GM18505 (cell line): ENCODE results near the gene COA8.
"Not testable (repeated sequence)": the region's sequence is repeated elsewhere in the genome, so short reads cannot be mapped to it uniquely, and the experiment has no call there.

Source experiments
- ATAC-seq: cut with Tn5 transposase; IDR thresholded peaks from one replicate; pipeline ENCODE4 v1.9.1; 2021; ENCODE audit not compliant: unreplicated experiment
- POLR2A ChIP-seq: IDR thresholded peaks from 4 replicates; pipeline ENCODE4 v1.6.1; 2011; ENCODE audit warnings: borderline replicate concordance; ENCODE audit not compliant: insufficient read depth, insufficient read length; ENCODE audit errors: extremely low read depth

COA8 gene

DNA sequence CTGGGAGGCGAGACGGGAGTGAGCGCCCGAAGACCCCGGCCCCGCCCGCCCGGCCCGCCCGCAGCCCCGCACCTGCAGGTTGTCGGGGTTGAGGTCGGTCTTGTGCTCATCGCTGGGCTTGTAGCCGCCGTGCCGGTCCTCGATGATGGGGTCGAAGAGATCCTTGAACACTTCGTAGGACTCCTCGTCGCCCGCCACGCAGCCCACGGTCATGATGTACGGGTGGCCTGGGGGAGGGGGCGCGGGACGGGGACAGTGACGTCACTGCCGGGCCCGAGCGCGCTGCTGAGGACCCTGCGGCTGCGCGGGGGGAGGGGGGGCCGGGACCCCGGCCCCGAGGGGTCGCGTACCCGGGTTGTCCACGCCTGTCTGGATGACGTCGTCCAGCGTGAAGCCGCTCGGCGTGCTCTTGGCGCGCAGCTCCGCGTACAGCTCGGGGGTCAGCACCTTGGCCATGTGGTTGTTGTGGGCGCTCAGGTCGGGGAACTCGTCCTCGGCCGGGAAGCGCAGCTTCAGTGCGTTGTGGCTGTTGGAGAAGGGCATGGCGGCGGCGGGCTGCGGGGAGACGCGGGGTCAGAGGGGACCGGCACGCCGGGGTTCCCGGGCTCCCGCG lies 40.7 kb upstream of the COA8 start:
- no peak for TF ChIP-seq POLR2A
- no peak for ATAC-seq

DNA sequence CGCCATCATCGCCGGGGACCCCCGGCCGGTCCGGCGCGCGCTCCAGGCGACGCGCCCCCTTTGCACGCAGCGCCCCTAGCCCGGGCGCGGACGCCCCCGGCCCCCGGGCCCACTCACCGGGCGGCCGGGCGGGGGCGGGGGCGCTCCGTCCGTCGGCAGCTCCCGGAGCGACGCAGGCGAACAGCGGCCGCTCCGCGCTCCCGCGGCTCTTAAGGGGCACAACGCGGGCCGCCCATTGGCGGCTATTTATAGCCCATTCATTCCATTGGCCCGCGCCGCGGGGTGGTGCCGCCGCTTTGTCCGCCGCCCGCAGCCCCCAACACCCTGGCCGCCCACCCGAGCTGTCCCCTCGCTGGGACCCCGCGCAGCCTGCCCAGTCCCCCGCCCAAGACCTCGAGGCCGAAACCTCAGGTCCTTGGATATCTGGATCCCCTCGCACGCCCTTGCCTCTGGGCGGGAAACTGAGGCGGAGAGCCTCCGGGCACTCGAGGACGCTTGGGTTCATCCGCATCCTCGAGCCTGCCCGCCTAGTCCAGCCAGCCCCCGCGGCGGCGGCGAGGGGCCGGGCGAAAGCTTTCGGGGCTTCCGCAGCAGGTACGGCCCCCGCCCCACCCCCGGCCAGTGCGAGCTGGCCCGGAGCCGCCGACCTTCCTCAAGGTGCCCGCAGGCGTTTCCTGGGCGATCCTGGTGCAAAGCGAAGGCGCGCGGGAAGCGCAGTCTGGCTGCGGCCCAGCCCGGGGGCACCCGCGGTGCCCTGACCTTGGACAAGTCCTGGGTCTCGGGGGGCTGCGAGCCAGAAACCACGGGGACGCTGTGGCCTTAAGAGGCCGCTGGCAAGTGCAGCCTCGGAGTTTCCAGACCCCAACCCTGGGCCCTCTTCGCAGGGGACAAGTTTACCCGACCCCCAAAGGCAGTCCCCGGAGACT lies 39.8 kb upstream of the COA8 start, which contains the start of gene CKB:
TSS of gene CKB (minus strand) at position 182 of the 926 bp plus-strand sequence. CDS start 337 bp downstream, outside the sequence.
- no peak for TF ChIP-seq POLR2A

DNA sequence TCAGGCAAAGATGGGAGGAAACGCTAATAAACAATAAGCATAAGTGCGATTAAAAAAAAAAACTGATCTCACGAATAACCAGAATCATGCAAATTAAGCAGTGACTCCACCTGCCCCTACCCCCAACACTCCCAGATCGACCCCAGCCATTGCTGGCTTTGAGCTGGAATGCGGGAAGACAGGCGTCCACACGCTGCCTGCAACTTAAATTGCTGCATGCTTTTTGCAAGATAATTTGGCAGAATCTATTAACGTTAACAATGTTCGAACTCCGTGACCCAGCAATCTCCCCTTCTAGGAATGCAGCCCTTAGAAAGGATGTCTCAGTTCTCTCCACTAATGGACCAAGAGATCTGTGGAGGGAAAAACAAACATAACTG lies 39.2 kb upstream of the COA8 start:
- ATAC-seq, result no peak
- no peak for TF ChIP-seq POLR2A

More for the DNA sequence above, 39.8 kb upstream of the COA8 start, which contains the start of gene CKB:
- ATAC-seq, result no peak

DNA sequence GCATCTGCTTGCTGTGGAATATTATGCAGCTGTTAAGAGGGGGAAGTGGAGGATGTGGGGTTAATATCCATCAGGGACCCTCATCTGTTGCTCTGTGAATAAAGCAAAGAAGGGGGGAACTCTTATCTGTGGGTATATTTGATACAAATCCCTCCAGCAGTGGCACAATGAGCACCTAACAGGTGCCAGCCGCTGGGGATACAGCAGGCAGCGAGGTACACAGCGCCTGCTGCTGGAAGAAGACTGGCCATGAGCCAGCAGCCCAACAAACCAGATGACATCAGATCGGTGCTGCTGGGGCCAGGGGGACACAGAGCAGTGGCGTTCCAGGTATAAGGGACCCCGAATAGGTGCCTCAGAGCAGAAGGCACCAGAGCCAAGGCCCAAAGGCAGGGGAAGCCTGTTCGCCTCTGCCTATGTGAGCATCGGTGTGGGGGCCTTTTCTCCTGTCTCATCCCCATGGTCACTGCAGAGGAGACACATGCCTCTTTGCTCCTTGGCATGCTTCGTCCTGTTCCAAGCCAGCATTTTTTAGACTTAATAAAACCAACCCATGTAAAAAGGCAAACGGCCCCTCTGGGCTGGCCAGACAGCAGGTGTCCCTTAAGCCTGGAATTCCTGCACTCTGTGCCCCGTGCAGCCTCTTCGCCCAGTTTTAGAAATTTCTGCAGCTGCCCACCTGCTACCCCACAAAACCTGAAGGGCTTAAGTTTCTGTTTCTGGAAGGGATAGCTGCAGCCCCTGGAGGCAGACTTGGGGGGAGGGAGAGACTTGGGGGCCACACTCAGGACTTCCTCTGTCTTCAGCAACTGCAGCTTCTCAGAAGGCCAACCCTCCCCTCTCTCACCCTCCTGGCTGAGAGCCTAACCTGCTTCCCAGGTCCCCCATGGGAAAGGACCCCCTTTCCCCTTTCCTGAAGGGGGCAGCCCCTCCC lies 38.5 kb upstream of the COA8 start:
- no peak for TF ChIP-seq POLR2A

DNA sequence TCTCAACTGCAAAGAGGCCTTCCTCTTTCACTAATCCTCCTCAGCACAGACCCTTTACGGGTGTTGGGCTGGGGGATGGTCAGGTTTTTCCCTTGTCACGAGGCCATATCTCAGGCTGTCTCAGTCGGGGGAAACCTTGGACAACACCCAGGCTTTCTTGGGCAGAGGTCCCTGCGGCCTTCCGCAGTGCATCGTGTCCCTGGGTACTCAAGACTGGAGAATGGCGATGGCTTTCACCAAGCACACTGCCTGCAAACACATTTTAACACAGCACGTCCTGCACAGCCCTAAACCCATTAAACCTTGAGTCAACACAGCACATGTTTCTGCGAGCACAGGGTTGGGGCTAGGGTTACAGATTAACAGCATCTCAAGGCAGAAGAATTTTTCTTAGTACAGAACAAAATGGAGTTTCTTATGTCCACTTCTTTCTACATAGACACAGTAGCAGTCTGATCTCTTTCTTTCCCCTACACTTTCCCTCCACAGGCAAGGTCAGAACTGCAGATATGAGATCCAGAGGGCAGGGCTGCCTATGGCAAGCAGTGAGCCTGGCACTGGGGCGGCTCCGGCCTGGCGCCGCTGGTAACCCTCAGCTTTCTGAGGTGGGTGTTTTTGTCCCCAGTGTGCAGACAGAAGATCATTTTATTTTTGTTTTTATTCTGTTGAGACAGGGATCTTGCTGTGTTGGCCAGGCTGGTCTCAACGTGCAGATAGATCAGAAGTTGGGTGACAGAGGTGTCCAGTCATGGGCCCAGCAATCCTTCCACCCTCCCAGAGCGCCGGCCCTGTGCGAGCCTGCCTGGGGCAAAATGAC lies 37.1 kb upstream of the COA8 start:
- not testable (repeated sequence) for ATAC-seq

More for the DNA sequence above, 38.5 kb upstream of the COA8 start:
- no peak for ATAC-seq

DNA sequence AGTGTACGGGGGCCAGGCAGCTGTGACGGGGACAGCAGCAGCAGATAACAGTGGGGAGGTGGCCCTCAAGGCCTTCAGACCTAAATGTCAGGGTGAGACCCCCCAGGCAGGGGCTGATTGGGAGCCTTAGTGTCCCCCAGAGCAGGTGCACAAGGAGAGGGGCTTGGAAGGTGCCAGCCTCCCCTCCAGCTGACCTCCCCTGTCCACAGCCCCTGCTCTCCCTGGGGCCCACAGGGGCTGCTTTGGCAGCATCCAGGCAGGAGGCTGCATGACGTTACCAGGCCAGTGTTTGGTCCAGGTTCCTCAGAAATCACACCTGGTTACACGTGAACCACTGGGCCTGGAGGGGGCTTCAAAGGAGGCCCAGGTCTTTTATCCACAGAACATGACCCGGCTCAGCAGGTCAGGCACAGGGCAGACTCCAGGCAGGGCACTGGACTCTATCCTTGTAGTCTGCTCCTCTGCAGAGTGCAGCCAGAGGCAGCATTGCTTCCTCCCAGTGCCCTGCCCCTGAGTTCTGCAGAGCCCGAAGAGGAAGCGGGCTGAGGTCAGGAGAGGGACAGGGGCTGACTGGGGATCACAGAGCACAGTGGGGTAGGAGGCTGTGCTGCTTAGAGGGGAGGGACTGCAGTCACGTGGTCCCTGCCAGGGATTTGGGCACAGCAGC lies 36.4 kb upstream of the COA8 start:
- no peak for ATAC-seq
- no peak for TF ChIP-seq POLR2A

DNA sequence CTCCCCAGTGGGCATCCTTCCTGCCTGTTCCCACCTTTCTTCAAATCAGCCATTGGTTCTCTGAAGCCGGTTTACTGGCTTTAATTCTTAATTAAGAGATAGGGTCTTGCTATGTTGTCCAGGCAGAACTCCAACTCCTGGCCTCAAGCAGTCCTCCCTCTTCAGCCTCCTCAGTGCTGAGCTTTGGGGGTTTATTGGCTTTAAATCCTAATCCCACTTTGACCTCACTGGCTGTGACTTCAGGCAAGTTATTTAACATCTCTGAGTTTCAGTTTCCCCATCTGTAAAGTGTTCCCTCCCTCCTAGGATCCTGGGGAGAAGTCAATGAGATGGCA lies 35.9 kb upstream of the COA8 start:
- no peak for TF ChIP-seq POLR2A
- ATAC-seq, result no peak

DNA sequence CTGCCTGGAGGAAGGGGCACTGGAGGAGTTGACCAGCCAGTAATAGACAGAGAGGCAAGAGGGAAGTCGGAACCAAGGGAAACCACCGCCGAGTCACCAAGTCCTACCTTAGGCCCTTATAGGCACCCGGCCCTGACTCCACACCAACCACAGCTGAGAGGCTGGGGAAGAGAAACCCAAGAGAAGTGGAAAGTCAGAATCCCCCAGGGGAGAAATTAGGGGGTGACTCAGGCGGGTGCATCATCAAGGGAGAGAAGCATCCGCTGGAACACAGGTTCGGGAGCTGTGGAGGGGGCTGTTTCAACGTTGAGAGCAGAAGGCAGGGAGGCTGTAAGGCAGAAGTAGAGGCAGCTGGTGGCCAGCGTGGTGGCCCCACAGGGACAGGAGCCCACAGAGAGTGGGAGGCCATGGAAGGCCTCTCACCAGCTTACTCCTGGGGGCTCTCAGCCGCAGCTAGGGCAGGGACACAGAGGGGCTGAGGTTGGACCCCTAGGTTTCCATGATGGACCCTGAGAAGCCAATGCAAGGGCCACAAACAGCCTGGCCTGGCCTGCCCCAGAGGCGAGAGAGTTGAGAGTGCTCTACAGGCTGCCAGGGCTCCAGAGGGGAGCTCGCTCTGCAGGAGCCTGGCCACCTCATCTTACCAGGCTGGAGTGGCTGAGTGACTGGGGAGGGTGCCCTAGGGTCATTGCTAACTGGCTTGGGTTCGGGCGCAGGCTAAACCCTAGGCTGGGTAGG lies 35.2 kb upstream of the COA8 start:
- ATAC-seq, result peak; percentile 49

DNA sequence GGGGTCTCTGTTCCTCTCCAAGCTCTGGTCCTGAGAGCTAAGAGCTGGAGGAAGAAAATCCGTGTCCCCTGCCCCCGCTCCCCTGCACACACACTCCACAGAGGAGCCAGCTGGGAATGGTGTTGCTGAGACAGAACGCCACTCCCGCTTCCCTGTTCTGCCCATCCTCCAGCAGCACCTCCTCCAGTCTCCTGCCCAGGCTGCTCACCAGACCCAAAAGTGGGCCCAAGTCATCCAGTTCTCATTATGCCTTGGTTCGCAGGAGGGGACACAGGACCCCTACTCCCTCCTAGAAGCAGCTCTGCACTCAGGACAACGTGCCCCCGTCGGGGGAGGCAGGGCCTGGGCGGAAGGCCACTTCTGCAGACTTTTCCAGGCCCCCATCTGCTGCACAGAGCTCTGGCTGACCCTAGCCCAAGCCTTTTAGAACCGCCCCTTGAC lies 34.6 kb upstream of the COA8 start:
- ATAC-seq, result no peak

More for the DNA sequence above, 35.2 kb upstream of the COA8 start:
- TF ChIP-seq POLR2A, result no peak

DNA sequence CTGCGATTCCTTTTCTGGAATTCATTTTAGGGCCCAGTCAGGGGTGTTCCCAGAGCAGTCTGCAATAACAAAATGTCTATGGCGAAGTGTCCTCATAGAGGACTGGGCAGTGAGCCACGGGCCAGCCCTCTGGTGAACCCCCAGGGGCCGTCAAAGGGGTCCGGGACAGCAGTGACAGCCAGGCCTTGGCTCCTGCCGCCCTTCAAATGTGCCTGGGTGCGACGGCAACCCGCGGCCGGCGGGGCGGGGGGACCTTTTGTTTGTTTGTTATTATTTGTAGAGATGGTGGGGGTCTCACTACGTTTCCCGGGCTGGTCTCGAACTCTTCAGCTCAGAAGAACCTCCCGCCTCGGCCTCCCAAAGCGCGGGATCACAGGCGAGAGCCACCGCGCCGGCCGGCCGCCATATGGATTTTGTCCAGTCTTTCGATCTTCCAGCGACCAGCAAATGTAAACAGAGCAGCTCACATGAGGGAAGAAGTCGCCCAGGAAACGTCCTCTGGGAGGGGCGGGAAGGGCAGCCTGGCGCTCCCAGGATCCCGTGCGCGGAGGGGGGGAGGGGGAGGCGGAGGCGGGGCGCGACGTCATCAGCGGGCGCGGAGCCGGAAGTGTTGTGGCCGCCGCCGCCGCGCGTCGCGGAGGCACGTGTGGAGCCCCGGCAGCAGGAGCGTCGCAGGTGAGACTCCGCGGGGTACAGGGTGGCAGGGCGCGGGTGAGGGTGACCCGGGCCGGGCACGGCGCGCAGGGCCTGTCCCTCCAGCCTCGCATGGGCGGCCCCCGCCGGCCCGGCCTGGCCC lies 34.0 kb upstream of the COA8 start, which contains the start of gene TRMT61A:
TSS of gene TRMT61A (plus strand) at position 610 of the 796 bp plus-strand sequence. CDS start 783 bp downstream, outside the sequence.
- ATAC-seq, result no peak
- peak; percentile 75 for TF ChIP-seq POLR2A

More for the DNA sequence above, 34.6 kb upstream of the COA8 start:
- no peak for TF ChIP-seq POLR2A
